Thymus (tissue), 11 donors: Measurements from ENCODE around the gene RHOC. TPM values are rescaled to one million over a fixed set of nuclear protein-coding genes. Genes with fewer than 3 reads are reported as not detected.

Experiments
- DNase-seq, 9 donors: peaks; one replicate each; pipeline ENCODE4 v3.0.0-alpha.2; 2013; ENCODE audit warnings: low spot score in 9 of 9, low read depth in 6 of 9, missing footprints in 1 of 9
- H3K27ac ChIP-seq, 2 donors: one replicate each; pipeline ENCODE4 v1.5.1; 2013; ENCODE audit warnings: control low read depth in 1 of 2, low read depth in 1 of 2, low read length in 1 of 2, mild to moderate bottlenecking in 1 of 2, moderate library complexity in 1 of 2
- H3K27me3 ChIP-seq, 2 donors: one replicate each; pipeline ENCODE4 v1.5.1; 2013; ENCODE audit warnings: low read length in 1 of 2; ENCODE audit not compliant: control insufficient read depth in 2 of 2, insufficient read depth in 1 of 2
- H3K36me3 ChIP-seq, 2 donors: one replicate each; pipeline ENCODE4 v1.5.1; 2013; ENCODE audit warnings: low read length in 1 of 2, mild to moderate bottlenecking in 1 of 2, moderate library complexity in 1 of 2; ENCODE audit not compliant: control insufficient read depth in 2 of 2, insufficient read depth in 2 of 2
- H3K4me1 ChIP-seq, 2 donors: one replicate each; pipeline ENCODE4 v1.5.1; 2013; ENCODE audit warnings: low read length in 2 of 2; ENCODE audit not compliant: control insufficient read depth in 2 of 2, insufficient read depth in 2 of 2
- H3K4me3 ChIP-seq, 2 donors: one replicate each; pipeline ENCODE4 v1.5.1; 2013; ENCODE audit warnings: low read length in 2 of 2, control low read depth in 1 of 2, mild to moderate bottlenecking in 1 of 2
- H3K9me3 ChIP-seq, 2 donors: one replicate each; pipeline ENCODE4 v1.5.1; 2013; ENCODE audit warnings: low read length in 1 of 2, mild to moderate bottlenecking in 1 of 2; ENCODE audit not compliant: control insufficient read depth in 2 of 2, insufficient read depth in 1 of 2
- WGBS: extraction: QIAGEN DNeasy Blood & Tissue Kit; methylation state at CpG from one replicate; pipeline ENCODE4 v1.1.7; 2013; 5-methylcytosine and 5-hydroxymethylcytosine counted together
- polyA plus RNA-seq: library from polyadenylated mRNA; stranded (reverse); fragments of 200-250 nt; gene quantifications from one replicate; pipeline ENCODE4 v1.2.3, GENCODE V29; 2013
- total RNA-seq: library from RNA; stranded (reverse); fragments of 120-200 nt; gene quantifications from one replicate; pipeline ENCODE4 v1.2.4, GENCODE V29; 2013
- donor health status: healthy.

RHOC gene
- total and polyA plus RNA-seq, 2 donors: 78.2 to 227 TPM

GRCh38 chr1:112672009-112672408 lies 34.9 kb downstream of the RHOC start:
- Histone ChIP-seq H3K36me3 (peaks cover 9 to 43% of the 10 kb centered on the region in 2 donors), H3K27ac (no peak overlapping the region)
- WGBS: 96% methylated on average over 2 of the region's 2 CpGs

GRCh38 chr1:112666946-112667345 lies 40.0 kb downstream of the RHOC start:
- no peak overlapping the region for H3K4me3 ChIP-seq
- H3K27ac ChIP-seq: no peak overlapping the region
- no peak for DNase-seq
- H3K4me1 ChIP-seq: no peaks in the 10 kb centered on the region
- H3K36me3 ChIP-seq: peaks cover 28 to 83% of the 10 kb centered on the region in 2 donors
- no peaks in the 10 kb centered on the region for H3K9me3 ChIP-seq
- H3K27me3 ChIP-seq: no peaks in the 10 kb centered on the region
- 94% methylated on average over 2 of the region's 2 CpGs for WGBS

More at GRCh38 chr1:112672009-112672408, 34.9 kb downstream of the RHOC start:
- H3K4me1 ChIP-seq: peaks cover 3 to 18% of the 10 kb centered on the region in 2 donors
- H3K4me3 ChIP-seq: no peak overlapping the region
- DNase-seq: no peak
- no peaks in the 10 kb centered on the region for H3K9me3 ChIP-seq
- no peaks in the 10 kb centered on the region for H3K27me3 ChIP-seq

- no peaks in the 10 kb centered on the region for H3K4me1 ChIP-seq
- H3K27me3 ChIP-seq: no peaks in the 10 kb centered on the region
- WGBS: 82% methylated on average over 3 of the region's 3 CpGs
- no peak overlapping the region for H3K27ac ChIP-seq
- no peaks in the 10 kb centered on the region for H3K9me3 ChIP-seq
- H3K4me3 ChIP-seq: no peak overlapping the region
- no peak for DNase-seq
- peaks cover 33 to 83% of the 10 kb centered on the region in 2 donors for H3K36me3 ChIP-seq
Measured at GRCh38 chr1:112665857-112666256, 41.1 kb downstream of the RHOC start.

DNA sequence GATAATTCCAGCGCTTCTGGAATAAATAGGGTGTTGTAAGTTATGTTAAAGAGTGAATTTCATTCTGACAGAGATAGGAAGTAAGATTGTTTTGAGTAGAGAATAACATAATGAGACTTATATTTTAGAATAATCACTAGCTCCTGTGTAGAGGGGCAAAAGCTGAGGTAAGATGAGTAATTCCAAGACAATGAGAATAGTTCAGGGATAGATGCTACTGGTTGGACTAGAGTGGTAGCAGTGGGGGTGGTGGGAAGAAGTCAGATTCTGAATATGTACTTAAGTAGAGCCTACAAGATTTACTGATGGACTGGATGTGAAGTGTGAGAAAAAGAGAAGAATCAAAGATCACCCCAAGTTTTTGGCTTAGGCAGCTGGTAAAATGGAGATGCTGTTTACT lies 55.7 kb downstream of the RHOC start:
- WGBS: 99% methylated on average over 1 of the region's 1 CpG

More for the DNA sequence above, 55.7 kb downstream of the RHOC start:
- peaks cover 26 to 67% of the 10 kb centered on the region in 2 donors for H3K36me3 ChIP-seq
- H3K27me3 ChIP-seq: no peaks in the 10 kb centered on the region
- DNase-seq: no peak
- H3K4me3 ChIP-seq: no peak overlapping the region
- no peaks in the 10 kb centered on the region for H3K4me1 ChIP-seq
- no peak overlapping the region for H3K27ac ChIP-seq
- H3K9me3 ChIP-seq: no peaks in the 10 kb centered on the region

Other genes with a start within 250 kb of the RHOC start
- gene WNT2B, start 198.2 kb downstream of the RHOC start, total RNA-seq: 0.42 TPM
- gene WNT2B, start 198.2 kb downstream of the RHOC start, polyA plus RNA-seq: 0.64 TPM
- gene ST7L, start 88.0 kb downstream of the RHOC start, total RNA-seq: 13.9 TPM
- 13.4 TPM for gene ST7L, start 88.0 kb downstream of the RHOC start, polyA plus RNA-seq
- 249 TPM for gene CAPZA1, start 87.3 kb downstream of the RHOC start, total RNA-seq
- 149 TPM for gene CAPZA1, start 87.3 kb downstream of the RHOC start, polyA plus RNA-seq
- 33.6 TPM for gene MOV10, start 32.5 kb downstream of the RHOC start, total RNA-seq
- 62.9 TPM for gene MOV10, start 32.5 kb downstream of the RHOC start, polyA plus RNA-seq
- gene PPM1J, start 8.2 kb upstream of the RHOC start, total RNA-seq: 1.7 TPM
- 8.4 TPM for gene PPM1J, start 8.2 kb upstream of the RHOC start, polyA plus RNA-seq
- gene SLC16A1, start 249.1 kb upstream of the RHOC start, total RNA-seq: 28.6 TPM
- 19.4 TPM for gene SLC16A1, start 249.1 kb upstream of the RHOC start, polyA plus RNA-seq